HG03439 (cell line): Measurements from ENCODE around the gene TEX26.

Experiments
- ATAC-seq: cut with Tn5 transposase; IDR thresholded peaks from one replicate; pipeline ENCODE4 v1.9.1; 2021; ENCODE audit warnings: mild to moderate bottlenecking, moderate library complexity; ENCODE audit not compliant: unreplicated experiment

TEX26 gene

GRCh38 chr13:30974350-30974749 is 41.9 kb downstream of the TEX26 start:
- no peak for ATAC-seq

GRCh38 chr13:30976025-30976424 is 43.6 kb downstream of the TEX26 start:
- ATAC-seq = no peak

GRCh38 chr13:30978981-30979956 is 46.8 kb downstream of the TEX26 start:
- ATAC-seq = no peak

- no peak for ATAC-seq
Observed at GRCh38 chr13:30982506-30982905, 50.0 kb downstream of the TEX26 start.

GRCh38 chr13:30982906-30983305 is 50.5 kb downstream of the TEX26 start:
- no peak for ATAC-seq

GRCh38 chr13:30983431-30983830 is 51.0 kb downstream of the TEX26 start:
- no peak for ATAC-seq

GRCh38 chr13:30984620-30985019 is 52.2 kb downstream of the TEX26 start:
- no peak for ATAC-seq

GRCh38 chr13:30985637-30986205 is 53.3 kb downstream of the TEX26 start:
- ATAC-seq = no peak

- ATAC-seq = no peak
Observed at GRCh38 chr13:30991184-30991583, 58.7 kb downstream of the TEX26 start.

GRCh38 chr13:30991922-30992321 is 59.5 kb downstream of the TEX26 start:
- no peak for ATAC-seq

GRCh38 chr13:30995331-30995730 is 62.9 kb downstream of the TEX26 start:
- ATAC-seq = no peak

GRCh38 chr13:30997697-30998096 is 65.2 kb downstream of the TEX26 start:
- ATAC-seq = no peak

GRCh38 chr13:30998136-30999088 is 66.0 kb downstream of the TEX26 start:
- no peak for ATAC-seq

- ATAC-seq = no peak
Observed at GRCh38 chr13:31000889-31001288, 68.4 kb downstream of the TEX26 start.

- no peak for ATAC-seq
Observed at GRCh38 chr13:31001647-31002046, 69.2 kb downstream of the TEX26 start.

GRCh38 chr13:31005066-31005465 is 72.6 kb downstream of the TEX26 start:
- no peak for ATAC-seq

- ATAC-seq = no peak
Observed at GRCh38 chr13:31007417-31007816, 75.0 kb downstream of the TEX26 start.

GRCh38 chr13:31008400-31009115 is 76.1 kb downstream of the TEX26 start:
- ATAC-seq = no peak

- no peak for ATAC-seq
Observed at GRCh38 chr13:31009166-31009565, 76.7 kb downstream of the TEX26 start.

- ATAC-seq = no peak
Observed at GRCh38 chr13:31010296-31010695, 77.8 kb downstream of the TEX26 start.
